A549 (cell line): ENCODE results near the gene ADCY10.

Source experiments
- ATOH8 ChIP-seq: fragments of 250-450 bp; sonication (Bioruptor Pico); IDR thresholded peaks from 2 replicates; pipeline ENCODE4 v1.5.0; 2020; ENCODE audit warnings: low read depth, mild to moderate bottlenecking, moderate library complexity
- CBX8 ChIP-seq: fragments of 200-600 bp; sonication (generic); IDR thresholded peaks from 2 replicates; pipeline ENCODE4 v1.6.1; 2016
- CHD4 ChIP-seq: fragments of 200-600 bp; sonication (generic); IDR thresholded peaks from 2 replicates; pipeline ENCODE4 v1.6.1; 2016; ENCODE audit warnings: antibody characterized with exemption, mild to moderate bottlenecking, borderline replicate concordance
- CTCF ChIP-seq: fragments of >200 bp; sonication (Bioruptor Twin); formaldehyde crosslinking; IDR thresholded peaks from 3 replicates; pipeline ENCODE4 v1.5.1; 2016
- EP300 ChIP-seq, 2 experiments: fragments of >200 bp; sonication (Bioruptor Twin); formaldehyde crosslinking; IDR thresholded peaks; 2 replicates in 1 of 2; 3 replicates in 1 of 2; pipeline ENCODE4 v1.6.1; 2016 to 2017
- JUN ChIP-seq, 2 experiments: fragments of >200 bp; sonication (Bioruptor Twin); formaldehyde crosslinking; IDR thresholded peaks; 2 replicates in 1 of 2; 3 replicates in 1 of 2; pipeline ENCODE4 v1.6.1; 2016 to 2017
- MAX ChIP-seq: IDR thresholded peaks from 2 replicates; pipeline ENCODE4 v1.6.1; 2012
- MYC ChIP-seq: IDR thresholded peaks from 2 replicates; pipeline ENCODE4 v1.6.1; 2012; ENCODE audit warnings: mild to moderate bottlenecking, inconsistent platforms, low read length, improper control_type of control experiment, borderline replicate concordance
- RAD21 ChIP-seq, 2 experiments: fragments of >200 bp in 1 of 2; sonication (Bioruptor Twin) in 1 of 2; formaldehyde crosslinking in 1 of 2; IDR thresholded peaks in 1 of 2; conservative IDR thresholded peaks in 1 of 2; 2 replicates in 1 of 2; 3 replicates in 1 of 2; pipeline ENCODE4 v1.6.1; 2012 to 2018; ENCODE audit warnings: inconsistent platforms in 1 of 2
- RFX5 ChIP-seq: fragments of 450-650 bp; IDR thresholded peaks from 2 replicates; pipeline ENCODE4 v1.7.1; 2014; ENCODE audit warnings: antibody characterized with exemption, mild to moderate bottlenecking, moderate library complexity

GRCh38 chr1:167832693-167833092 is 81.2 kb downstream of the ADCY10 start:
- TF ChIP-seq CHD4 (no peak), CTCF (no peak), MYC (no peak), JUN (IDR thresholded peaks at IDR 0.05) (no peak), RAD21 (conservative IDR thresholded peaks at IDR 0.05 in 1 of 2, IDR thresholded peaks at IDR 0.05 in 1 of 2) (no peak), ATOH8 (no peak), MAX (no peak), RFX5 (no peak), CBX8 (no peak), EP300 (IDR thresholded peaks at IDR 0.05) (no peak)
